Adrenal gland (tissue), 12 donors: ENCODE measurements around the gene TMEM185B. TPM values are rescaled to one million over a fixed set of nuclear protein-coding genes. Genes with fewer than 3 reads are reported as not detected.
A peak's percentile ranks its signal among the peaks of the same experiment; 100 is the strongest.
"Not testable (repeated sequence)": the region's sequence is repeated elsewhere in the genome, so short reads cannot be mapped to it uniquely, and the experiment has no call there.

Experiments used
- DNase-seq, 7 donors: peaks; one replicate each; pipeline ENCODE4 v3.0.0-alpha.2; 2019 to 2020
- H3K27ac ChIP-seq, 5 donors: fragments of 200-600 bp; sonication (generic) in 4 of 5; 1 replicate in 3 of 5; 2 replicates in 2 of 5; pipeline versions ENCODE4 v1.5.1 to v1.8.0; 2016 to 2020; ENCODE audit warnings: mild to moderate bottlenecking in 1 of 5
- H3K27me3 ChIP-seq: fragments of 200-600 bp; 2 replicates; pipeline ENCODE4 v1.8.0; 2021
- H3K36me3 ChIP-seq, 2 donors: fragments of 200-600 bp; replicated peaks in 1 of 2; 1 replicate in 1 of 2; 2 replicates in 1 of 2; pipeline versions ENCODE4 v1.5.1 to v1.8.0; 2018 to 2022
- H3K4me1 ChIP-seq, 2 donors: fragments of 200-600 bp; replicated peaks in 1 of 2; 1 replicate in 1 of 2; 2 replicates in 1 of 2; pipeline versions ENCODE4 v1.5.1 to v1.8.0; 2018 to 2021
- H3K4me3 ChIP-seq, 4 donors: fragments of 200-600 bp; sonication (generic) in 3 of 4; one replicate each; pipeline ENCODE4 v1.5.1; 2016 to 2018
- H3K9me3 ChIP-seq, 3 donors: fragments of 200-600 bp; sonication (generic) in 1 of 3; replicated peaks in 1 of 3; 1 replicate in 2 of 3; 2 replicates in 1 of 3; pipeline versions ENCODE4 v1.5.1 to v1.8.0; 2016 to 2021
- CTCF ChIP-seq, 6 experiments: fragments of 450-650 bp in 4 of 6; fragments of 200-600 bp in 2 of 6; sonication (generic) in 1 of 6; IDR thresholded peaks; 1 replicate in 5 of 6; 2 replicates in 1 of 6; pipeline versions ENCODE4 v1.5.1 to v1.8.0; 2016 to 2021; ENCODE audit warnings: antibody characterized with exemption in 6 of 6, mild to moderate bottlenecking in 2 of 6, moderate library complexity in 1 of 6
- POLR2A ChIP-seq, 2 donors: fragments of 450-650 bp; IDR thresholded peaks; one replicate each; pipeline ENCODE4 v1.6.1; 2017; ENCODE audit warnings: antibody characterized with exemption in 2 of 2, mild to moderate bottlenecking in 2 of 2, moderate library complexity in 1 of 2
- WGBS, 4 donors: extraction: QIAGEN DNeasy Blood & Tissue Kit in 2 of 4; methylation state at CpG; one replicate each; pipeline versions ENCODE4 v1.1.5 to v1.1.7; 2013 to 2017; 5-methylcytosine and 5-hydroxymethylcytosine counted together
- intact Hi-C, 2 donors: fragments of 100-400 bp; cut with DNase I; formaldehyde crosslinking; loops; one replicate each; pipeline versions ENCODE4 v1.14.1 to v1.15.0; 2022 to 2023
- polyA plus RNA-seq, 3 donors: library from polyadenylated mRNA; stranded (reverse); fragments of 200-250 nt in 2 of 3; fragments of 350-450 nt in 1 of 3; fragmentation: Illumina TruSeq in 1 of 3; extraction: RNeasy Lipid Tissue Mini Kit (QIAGEN cat#74804) in 1 of 3; gene quantifications; one replicate each; pipeline ENCODE4 v1.2.3, GENCODE V29; 2013 to 2014
- total RNA-seq, 9 donors: library from RNA; depleted of rRNA in 4 of 9; stranded (reverse); fragments of >200 nt in 4 of 9; fragments of 120-200 nt in 1 of 9; fragmentation: NEBNext Ultra II Directional in 1 of 9; extraction: Animal tissue kit (Norgen Biotek cat#: 25700) in 1 of 9; gene quantifications; one replicate each; pipeline versions ENCODE4 v1.1.0 to v1.2.4, GENCODE V29; 2013 to 2023
- donor health status: healthy with polysubstance abuse.
- donor health status: Bipolar disorder and iron deficiency.
- donor health status: DM: yes; HTN: yes; CAD: no.
- donor health status: DM: no; HTN: no; CAD: no.
- donor health status: DM: no; HTN: no; CAD: no.
- donor health status: DM: yes; HTN: yes; CAD: no.

The TMEM185B gene
- total and polyA plus RNA-seq, 12 donors = 2.9 to 33.0 (median 20.3) TPM

DNA sequence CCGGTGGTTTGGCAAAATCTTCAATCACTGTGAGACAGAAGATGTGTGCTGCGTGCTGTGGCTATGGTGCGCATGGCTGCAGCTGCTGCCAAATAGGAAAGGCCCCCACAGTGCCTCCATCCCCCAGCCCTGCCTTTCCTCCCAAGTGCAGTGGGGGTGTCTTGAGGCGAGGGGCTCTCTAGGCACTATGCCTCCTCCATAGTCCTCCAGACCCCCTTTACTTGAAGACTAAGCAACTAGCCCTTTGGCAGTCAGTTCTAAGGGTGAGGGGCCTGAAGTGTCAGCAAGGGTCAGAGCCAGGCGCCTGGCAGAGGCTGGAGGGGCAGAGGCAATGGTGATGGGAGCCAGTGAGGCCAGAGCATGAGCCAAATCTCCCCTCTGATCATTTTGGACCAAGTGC is 13.6 kb upstream of the TMEM185B start:
- Histone ChIP-seq H3K9me3 (no peaks in the 10 kb centered on the region), H3K27me3 (no peaks in the 10 kb centered on the region), H3K4me1 (peaks cover 17 to 28% of the 10 kb centered on the region in 2 donors), H3K36me3 (no peaks in the 10 kb centered on the region), H3K4me3 (no peak overlapping the region), H3K27ac (no peak overlapping the region)
- TF ChIP-seq POLR2A (IDR thresholded peaks at IDR 0.05) = no peak
- no peak for TF ChIP-seq CTCF (IDR thresholded peaks at IDR 0.05)
- 65 to 95% (median 85%) methylated on average over 3 to 5 of the region's 5 CpGs for WGBS, 4 donors
- no peak for DNase-seq
- intact Hi-C loops = no loop called here

GRCh38 chr2:120236316-120236715 is 13.1 kb upstream of the TMEM185B start:
- H3K36me3 ChIP-seq = no peaks in the 10 kb centered on the region
- peaks cover 19 to 30% of the 10 kb centered on the region in 2 donors for H3K4me1 ChIP-seq
- H3K9me3 ChIP-seq = no peaks in the 10 kb centered on the region
- H3K27ac ChIP-seq = no peak overlapping the region
- no peak for TF ChIP-seq POLR2A (IDR thresholded peaks at IDR 0.05)
- no peak overlapping the region for H3K4me3 ChIP-seq
- 84 to 86% (median 85%) methylated on average over 6 to 10 of the region's 10 CpGs for WGBS, 4 donors
- no peaks in the 10 kb centered on the region for H3K27me3 ChIP-seq
- DNase-seq = no peak
- intact Hi-C loops = no loop called here

DNA sequence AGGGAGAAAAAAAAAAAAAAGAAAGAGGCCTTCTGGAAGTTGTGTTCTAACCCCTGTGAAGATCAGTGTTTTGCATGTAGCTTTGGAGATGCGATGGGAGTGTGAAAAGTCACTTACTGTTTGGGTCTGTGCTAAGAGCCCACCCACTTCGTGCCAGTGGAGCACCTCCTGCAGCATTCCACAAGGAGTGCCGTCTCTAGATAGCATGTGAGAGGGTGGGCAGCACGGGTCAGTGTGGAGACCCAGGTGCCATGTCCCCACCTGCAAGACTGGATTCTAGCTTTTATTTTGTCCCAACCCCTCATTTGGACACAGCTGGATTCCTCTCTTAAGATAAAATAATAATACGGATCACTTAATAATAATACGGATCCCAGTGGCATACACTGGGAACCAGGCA is 12.5 kb upstream of the TMEM185B start:
- H3K27me3 ChIP-seq = no peaks in the 10 kb centered on the region
- 85 to 94% (median 92%) methylated on average over 5 to 6 of the region's 6 CpGs for WGBS, 4 donors
- no peak overlapping the region for H3K4me3 ChIP-seq
- TF ChIP-seq CTCF (IDR thresholded peaks at IDR 0.05) = no peak
- TF ChIP-seq POLR2A (IDR thresholded peaks at IDR 0.05) = no peak
- no peaks in the 10 kb centered on the region for H3K36me3 ChIP-seq
- intact Hi-C loops = no loop called here
- H3K9me3 ChIP-seq = no peaks in the 10 kb centered on the region
- H3K27ac ChIP-seq = no peak overlapping the region
- peak in 1 of 7 donors; percentile 4 for DNase-seq
- H3K4me1 ChIP-seq = peaks cover 19 to 30% of the 10 kb centered on the region in 2 donors

GRCh38 chr2:120235158-120235557 is 12.0 kb upstream of the TMEM185B start:
- H3K9me3 ChIP-seq, H3K4me3 ChIP-seq, H3K36me3 ChIP-seq, H3K27ac ChIP-seq, DNase-seq, intact Hi-C loops, H3K27me3 ChIP-seq: not testable (repeated sequence)
- 83 to 95% (median 89%) methylated on average over 2 of the region's 2 CpGs for WGBS, 4 donors
- H3K4me1 ChIP-seq = peaks cover 19 to 27% of the 10 kb centered on the region in 2 donors

DNA sequence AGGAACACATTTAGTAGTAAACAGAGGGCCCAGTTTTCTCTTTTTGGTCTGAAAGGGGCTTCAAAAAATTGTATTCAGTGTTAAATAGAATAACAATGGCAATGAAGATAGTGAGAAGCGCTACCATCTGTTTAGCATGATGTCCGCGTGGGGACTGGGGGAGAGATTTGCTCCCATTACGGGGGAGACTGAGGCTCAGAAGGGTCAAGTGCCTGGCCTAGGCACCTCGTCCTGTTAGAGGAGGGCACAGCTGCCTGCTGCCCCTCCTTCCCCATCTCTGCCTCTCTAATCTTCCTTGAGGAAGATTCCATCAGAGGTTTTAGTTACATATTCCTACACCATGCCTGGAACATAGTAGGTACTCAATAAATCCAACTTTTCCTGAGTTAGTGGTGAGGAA is 10.1 kb upstream of the TMEM185B start:
- intact Hi-C loops = no loop called here
- no peaks in the 10 kb centered on the region for H3K9me3 ChIP-seq
- no peak overlapping the region for H3K27ac ChIP-seq
- no peak for DNase-seq
- no peak overlapping the region for H3K4me3 ChIP-seq
- 90 to 92% (median 91%) methylated on average over 5 of the region's 5 CpGs for WGBS, 4 donors
- H3K27me3 ChIP-seq = no peaks in the 10 kb centered on the region
- TF ChIP-seq POLR2A (IDR thresholded peaks at IDR 0.05) = no peak
- no peak for TF ChIP-seq CTCF (IDR thresholded peaks at IDR 0.05)
- peaks cover 10 to 12% of the 10 kb centered on the region in 2 donors for H3K4me1 ChIP-seq
- no peaks in the 10 kb centered on the region for H3K36me3 ChIP-seq
